T-helper 2 cell treated with Interferon-gamma antibody and Interleukin-4, amounts not matched to agents 100 ng/mL and 5 ng/mL, for 36 hours (primary cell): Measurements from ENCODE around the gene GALNT16. TPM values are rescaled to one million over a fixed set of nuclear protein-coding genes. Genes with fewer than 3 reads are reported as not detected.

Source experiments
- intact Hi-C: fragments of 100-400 bp; cut with micrococcal nuclease; formaldehyde crosslinking; loops from one replicate; pipeline ENCODE4 v1.15.1; 2023
- total RNA-seq: library from RNA; stranded (reverse); gene quantifications from 2 replicates; pipeline ENCODE4 v1.2.3, GENCODE V29; 2022

GALNT16 gene
- total RNA-seq, 1 donor from 2014 or later: not detected

- intact Hi-C loops: no loop called here
These were observed 74.6 kb downstream of the GALNT16 start for GRCh38 chr14:69334576-69334975.

- intact Hi-C loops: no loop called here
These were observed 75.4 kb downstream of the GALNT16 start for GRCh38 chr14:69335371-69335771.

GRCh38 chr14:69337984-69338383 is 78.0 kb downstream of the GALNT16 start:
- intact Hi-C loops: no loop called here

GRCh38 chr14:69339426-69339825 is 79.5 kb downstream of the GALNT16 start:
- intact Hi-C loops: no loop called here

DNA sequence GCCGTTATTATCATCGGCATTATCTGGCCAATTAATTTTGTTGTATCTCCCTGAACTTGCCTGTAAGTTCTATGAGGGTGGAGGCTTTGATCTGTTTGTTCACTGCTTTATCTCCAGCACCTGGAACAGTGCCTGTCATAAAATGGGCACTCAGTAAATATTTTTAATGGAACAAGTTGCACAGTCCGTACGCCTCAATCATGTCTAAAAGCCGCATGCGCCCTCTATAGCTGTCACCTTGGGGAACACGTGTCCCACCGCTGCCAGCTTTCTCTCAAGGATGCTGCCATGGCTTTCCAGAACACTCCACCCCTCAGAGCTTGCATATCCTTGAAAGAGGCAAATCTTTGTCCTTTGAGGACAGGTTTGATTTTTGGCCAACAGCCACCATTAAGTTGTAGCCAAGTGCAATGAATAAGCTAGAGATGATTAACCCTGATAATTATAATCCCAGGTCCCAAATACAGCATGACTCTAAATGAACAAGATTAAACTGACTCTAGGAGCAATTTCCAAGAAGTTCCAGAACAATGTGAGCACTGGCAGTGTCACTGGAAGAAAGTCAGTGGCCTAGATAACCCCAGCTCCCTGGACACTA is 83.1 kb downstream of the GALNT16 start:
- intact Hi-C loops: no loop called here

GRCh38 chr14:69344171-69344570 is 84.2 kb downstream of the GALNT16 start:
- intact Hi-C loops: no loop called here

DNA sequence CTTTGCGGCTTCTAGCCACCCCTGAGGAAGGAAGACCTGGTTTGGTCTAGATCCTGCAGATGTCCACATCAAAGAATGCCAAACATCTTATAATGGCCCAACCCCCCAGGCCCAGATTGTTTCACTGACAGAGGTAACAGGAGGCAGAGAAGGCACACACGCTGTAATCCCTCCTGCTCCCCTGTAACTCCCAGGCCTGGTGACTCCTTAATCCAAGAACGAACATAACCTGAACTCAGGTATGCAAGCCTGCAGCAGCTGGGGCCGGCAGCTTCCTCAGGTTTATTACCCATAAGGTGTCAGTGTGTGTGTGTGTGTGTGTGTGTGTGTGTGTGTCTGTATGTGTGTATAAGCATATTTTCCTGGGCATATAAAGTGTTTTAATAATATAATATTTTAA is 85.4 kb downstream of the GALNT16 start:
- intact Hi-C loops: no loop called here

DNA sequence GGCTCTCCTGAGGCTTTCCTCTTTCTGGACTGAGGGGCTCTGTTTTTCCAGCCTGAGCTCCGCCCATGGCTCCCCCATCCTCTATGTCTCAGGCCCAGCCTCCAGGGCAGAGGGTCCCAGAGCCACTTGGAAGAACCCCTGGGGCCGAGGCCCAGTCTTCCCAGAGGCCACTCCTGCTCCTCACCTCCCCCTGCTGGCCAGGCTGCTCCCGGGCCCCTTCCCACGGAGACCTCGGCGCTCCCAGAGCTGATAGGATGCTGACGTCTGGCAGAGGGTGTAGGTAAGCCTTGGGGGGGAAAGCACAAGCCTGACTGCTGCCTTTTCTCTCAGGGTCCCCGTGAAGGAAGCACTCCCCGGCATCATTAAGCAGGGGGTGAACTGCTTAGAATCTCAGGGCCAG is 86.8 kb downstream of the GALNT16 start:
- intact Hi-C loops: no loop called here

GRCh38 chr14:69349091-69349777 is 89.3 kb downstream of the GALNT16 start:
- intact Hi-C loops: no loop called here

- intact Hi-C loops: no loop called here
These were observed 90.9 kb downstream of the GALNT16 start for GRCh38 chr14:69350892-69351291.

DNA sequence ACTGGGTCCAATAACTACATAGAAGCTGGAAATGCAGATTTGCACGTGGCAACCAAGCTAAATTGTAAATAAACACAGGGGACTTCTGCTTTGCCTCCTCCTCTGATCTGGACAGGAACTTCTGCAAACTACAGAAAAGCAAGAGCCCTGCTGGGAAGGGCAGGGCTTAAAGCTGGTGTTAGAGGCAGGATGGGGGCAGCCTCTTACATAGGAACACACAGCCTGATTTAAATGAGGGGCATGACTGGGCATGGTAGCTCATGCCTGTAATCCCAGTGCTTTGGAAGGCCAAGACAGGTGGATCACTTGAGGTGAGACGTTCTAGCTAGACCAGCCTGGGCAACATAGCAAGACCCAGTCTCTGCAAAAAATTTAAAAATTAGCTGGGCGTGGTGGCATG is 91.4 kb downstream of the GALNT16 start:
- intact Hi-C loops: no loop called here

GRCh38 chr14:69351911-69352310 is 92.0 kb downstream of the GALNT16 start:
- intact Hi-C loops: no loop called here

DNA sequence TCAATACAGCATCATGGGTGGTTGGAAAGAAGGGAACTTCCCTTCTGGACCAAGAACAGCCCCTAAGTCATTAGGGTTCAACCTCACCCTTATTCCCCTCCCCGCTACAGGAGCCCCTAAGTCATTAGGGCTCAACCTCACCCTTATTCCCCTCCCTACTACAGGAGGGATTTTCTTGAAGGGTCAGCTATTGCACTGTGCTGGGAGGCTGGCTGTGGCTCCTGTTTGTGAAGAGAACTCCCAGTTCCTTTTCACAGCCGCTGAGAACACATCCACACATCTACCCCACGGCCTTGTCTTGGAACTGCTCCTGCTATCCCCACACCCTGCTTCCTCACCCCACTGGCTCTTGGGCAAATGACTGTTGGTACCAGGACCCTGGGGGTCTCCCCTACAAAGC is 93.2 kb downstream of the GALNT16 start:
- intact Hi-C loops: no loop called here

DNA sequence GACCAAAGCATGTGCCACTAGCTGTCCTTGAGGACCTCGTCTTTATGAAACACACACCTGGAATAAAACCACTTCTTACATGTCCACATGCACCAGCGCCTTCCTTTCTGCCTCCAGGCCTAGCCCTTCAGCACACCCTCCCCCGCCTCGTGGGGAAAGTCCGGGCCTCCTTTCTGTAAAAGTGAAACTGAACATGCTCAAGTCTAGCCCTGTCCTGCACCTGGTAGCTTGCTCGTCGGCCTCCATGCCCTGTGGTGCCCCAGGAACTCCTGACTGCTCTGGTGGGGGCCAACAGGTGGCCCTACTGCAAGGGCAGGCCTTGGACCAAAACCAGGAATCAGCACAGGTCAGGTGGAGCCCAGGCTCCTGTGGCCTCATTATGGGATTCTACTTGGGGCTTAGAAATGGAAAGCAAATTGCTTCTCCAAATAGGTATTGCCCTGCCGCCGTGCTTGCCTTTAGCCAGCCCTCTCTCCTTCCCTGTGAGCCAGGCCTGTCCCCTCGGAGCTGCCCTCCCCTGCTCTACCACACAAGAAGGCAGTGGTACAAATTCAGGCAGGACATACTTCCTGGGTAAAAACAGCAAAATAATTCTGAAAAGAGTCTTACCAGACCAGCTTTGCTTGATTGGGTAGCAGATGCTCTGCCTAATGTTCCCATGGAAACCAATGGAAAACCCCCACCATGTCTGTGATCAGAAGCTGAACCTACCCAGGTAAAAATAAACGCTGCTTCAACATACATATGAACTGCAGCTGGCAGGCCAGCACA is 94.6 kb downstream of the GALNT16 start:
- intact Hi-C loops: no loop called here

GRCh38 chr14:69355154-69355597 is 95.2 kb downstream of the GALNT16 start:
- intact Hi-C loops: no loop called here

DNA sequence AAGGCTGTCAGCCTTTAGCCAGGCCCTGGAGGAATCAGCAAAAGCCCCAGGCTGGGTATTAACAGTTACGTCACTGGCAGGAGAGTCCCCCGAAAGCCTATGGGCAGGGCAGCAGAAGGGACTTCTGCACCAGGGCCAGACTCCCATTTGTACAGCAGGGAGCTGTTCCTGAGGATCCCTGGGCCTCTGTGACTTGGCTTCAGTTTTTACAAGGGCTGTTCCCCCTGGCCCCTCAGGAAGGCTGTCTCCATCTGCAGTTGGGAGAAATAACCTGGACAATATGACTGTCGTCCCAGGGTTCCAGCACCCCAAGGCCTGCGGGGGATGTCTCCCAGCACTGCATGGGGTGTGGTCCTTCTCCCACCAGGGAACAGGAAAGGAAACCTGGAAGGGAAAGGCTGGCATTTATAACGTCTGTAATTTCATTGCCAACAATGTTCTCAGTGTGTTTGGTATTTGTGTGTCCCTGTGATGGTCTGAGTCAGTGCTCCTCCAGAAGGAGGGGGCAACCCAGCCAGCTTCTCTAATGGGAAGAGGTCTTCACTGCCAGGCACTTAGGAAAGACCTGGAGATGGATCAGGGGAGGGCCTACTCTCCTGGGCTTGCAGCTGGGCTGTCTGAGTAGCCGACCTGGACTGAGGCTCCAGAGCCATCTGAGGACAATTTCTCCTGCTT is 95.8 kb downstream of the GALNT16 start:
- intact Hi-C loops: no loop called here

DNA sequence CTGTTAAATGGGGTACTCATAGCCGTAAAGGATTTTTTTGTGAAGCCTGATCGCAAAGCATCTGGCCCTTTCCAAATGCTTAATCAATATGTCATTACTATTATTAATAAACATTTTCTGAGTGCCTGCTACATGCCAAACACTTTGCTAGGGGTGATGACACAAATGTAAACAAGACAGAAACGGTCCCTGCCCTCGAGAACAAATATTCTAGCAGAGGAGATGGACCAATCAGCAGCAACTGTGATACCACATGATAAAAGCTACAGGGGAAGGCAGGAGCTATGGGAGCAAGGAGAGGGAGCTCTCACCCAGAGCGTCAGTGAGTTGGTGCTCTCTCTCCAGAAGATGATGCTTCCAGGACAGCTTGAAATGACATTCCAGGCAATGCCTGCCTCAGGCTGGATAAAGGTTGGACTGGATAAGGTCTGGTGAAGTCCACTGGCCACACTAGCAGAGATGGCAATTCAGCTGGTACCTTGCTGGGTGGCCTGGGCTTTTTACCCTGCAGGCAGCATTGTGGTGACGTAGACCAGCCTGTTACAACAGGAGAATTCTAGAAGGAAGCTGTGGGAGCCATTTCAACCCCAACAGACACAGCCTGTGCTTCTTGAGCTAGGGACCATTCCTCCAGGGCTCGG is 97.1 kb downstream of the GALNT16 start:
- intact Hi-C loops: no loop called here

DNA sequence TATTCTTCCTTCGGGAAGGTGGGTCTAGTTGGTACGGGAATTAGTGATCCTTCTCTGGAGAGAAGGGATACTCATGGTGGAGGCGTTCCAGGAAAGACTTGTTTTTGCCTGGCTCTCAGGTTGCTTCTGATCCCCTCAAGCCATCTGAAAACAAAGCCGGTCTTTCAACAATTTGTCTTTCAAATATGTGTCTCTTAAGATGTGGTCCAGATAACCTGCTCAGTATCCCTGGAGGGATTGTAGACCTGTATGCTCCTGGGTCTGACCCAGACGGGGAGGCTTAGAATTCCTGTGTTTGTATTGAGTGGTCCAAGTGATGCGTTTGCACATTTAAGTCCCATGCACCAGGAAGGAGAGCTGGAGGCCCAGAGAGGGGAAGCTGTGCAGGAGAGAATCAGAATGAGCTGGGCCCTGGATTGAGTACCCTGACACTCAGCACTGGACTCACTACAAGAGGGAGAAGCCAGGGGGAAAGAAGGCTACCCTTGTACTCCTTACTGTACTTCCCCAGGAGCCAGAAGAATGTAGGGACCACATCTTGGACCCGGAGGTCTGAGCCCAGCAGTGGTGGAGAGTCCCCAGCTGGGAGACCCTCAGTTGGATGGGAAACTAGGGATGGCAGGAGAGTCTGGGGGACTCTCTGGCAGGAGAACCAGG is 97.7 kb downstream of the GALNT16 start:
- intact Hi-C loops: no loop called here

- intact Hi-C loops: no loop called here
These were observed 98.4 kb downstream of the GALNT16 start for GRCh38 chr14:69358233-69358963.

- intact Hi-C loops: no loop called here
These were observed 99.0 kb downstream of the GALNT16 start for GRCh38 chr14:69358966-69359365.
